Uterus (tissue), 2 donors: Measurements from ENCODE around the gene COL24A1.

ENCODE experiments used
- POLR2A ChIP-seq, 2 donors: fragments of 450-650 bp; IDR thresholded peaks; one replicate each; pipeline ENCODE4 v1.6.1; 2016; ENCODE audit warnings: antibody characterized with exemption in 2 of 2, mild to moderate bottlenecking in 1 of 2, moderate library complexity in 1 of 2
- TF ChIP-seq, protein P1 (sequence below), 4 experiments: fragments of 200-600 bp in 2 of 4; fragments of 450-650 bp in 2 of 4; sonication (generic) in 2 of 4; IDR thresholded peaks; one replicate each; pipeline ENCODE4 v1.5.1; 2016 to 2019; ENCODE audit warnings: antibody characterized with exemption in 4 of 4, mild to moderate bottlenecking in 2 of 4, moderate library complexity in 1 of 4

- no peak for TF ChIP-seq POLR2A (IDR thresholded peaks at IDR 0.05)
- TF ChIP-seq, protein P1, sequence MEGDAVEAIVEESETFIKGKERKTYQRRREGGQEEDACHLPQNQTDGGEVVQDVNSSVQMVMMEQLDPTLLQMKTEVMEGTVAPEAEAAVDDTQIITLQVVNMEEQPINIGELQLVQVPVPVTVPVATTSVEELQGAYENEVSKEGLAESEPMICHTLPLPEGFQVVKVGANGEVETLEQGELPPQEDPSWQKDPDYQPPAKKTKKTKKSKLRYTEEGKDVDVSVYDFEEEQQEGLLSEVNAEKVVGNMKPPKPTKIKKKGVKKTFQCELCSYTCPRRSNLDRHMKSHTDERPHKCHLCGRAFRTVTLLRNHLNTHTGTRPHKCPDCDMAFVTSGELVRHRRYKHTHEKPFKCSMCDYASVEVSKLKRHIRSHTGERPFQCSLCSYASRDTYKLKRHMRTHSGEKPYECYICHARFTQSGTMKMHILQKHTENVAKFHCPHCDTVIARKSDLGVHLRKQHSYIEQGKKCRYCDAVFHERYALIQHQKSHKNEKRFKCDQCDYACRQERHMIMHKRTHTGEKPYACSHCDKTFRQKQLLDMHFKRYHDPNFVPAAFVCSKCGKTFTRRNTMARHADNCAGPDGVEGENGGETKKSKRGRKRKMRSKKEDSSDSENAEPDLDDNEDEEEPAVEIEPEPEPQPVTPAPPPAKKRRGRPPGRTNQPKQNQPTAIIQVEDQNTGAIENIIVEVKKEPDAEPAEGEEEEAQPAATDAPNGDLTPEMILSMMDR (IDR thresholded peaks at IDR 0.05): no peak
Measured at GRCh38 chr1:85708829-85709227, 447.7 kb downstream of the COL24A1 start.
